GM12873 (cell line): ENCODE data around the gene CCDC12.

Experiments used
- TF ChIP-seq, protein P1 (sequence below): IDR thresholded peaks from 2 replicates; pipeline ENCODE4 v1.5.1; 2012; ENCODE audit warnings: low read depth, mild to moderate bottlenecking, moderate library complexity, low read length, control low read depth; ENCODE audit not compliant: insufficient read depth; ENCODE audit errors: missing control alignments

CCDC12 gene

DNA sequence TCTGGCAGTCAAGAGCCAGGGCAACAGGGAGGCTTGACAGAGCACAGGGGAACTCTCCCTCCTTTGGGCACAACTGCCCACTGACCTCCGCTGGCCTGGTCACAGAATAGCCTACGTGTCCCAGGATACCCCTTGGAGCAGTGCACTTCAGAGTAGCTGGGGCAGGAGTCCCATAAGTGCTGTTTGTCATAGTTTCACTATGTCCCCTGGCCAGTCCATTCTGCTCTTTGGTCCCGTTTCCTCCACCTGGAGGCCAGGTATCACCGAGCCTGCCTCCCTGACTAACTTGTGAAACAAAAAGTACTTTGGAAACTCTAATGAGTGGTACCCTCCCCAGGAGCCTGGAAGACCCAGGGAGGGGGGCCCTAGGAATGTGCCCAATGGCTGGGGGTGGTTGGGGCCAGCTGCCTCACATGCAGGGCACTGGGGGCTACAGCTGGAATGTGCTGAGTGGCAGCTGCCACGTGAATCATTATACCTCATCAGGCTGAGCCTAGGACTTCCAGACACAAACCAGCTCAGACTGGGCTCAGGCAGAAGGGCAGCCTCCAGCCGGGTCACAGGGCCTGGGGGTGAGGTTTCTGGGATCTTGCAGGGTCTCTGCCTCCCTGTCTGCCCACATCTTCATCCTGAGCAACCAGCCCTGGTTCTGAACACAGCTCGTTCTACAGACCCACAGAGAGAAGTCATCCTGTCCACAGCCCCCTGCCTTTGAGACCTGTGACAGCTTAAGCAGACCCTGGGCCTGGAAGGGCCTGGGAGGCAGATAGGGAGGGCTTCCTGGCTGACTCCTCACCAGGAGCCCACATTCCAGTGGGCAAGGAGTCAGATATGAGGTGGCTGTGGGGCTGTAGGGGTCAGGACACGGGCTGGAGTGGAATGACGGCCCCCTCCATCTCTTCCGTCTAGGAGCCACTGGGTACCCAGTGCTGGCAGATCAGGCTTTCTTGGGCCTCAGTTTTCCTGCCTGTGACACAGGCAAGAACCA is 99.9 kb downstream of the CCDC12 start:
- TF ChIP-seq, protein P1, sequence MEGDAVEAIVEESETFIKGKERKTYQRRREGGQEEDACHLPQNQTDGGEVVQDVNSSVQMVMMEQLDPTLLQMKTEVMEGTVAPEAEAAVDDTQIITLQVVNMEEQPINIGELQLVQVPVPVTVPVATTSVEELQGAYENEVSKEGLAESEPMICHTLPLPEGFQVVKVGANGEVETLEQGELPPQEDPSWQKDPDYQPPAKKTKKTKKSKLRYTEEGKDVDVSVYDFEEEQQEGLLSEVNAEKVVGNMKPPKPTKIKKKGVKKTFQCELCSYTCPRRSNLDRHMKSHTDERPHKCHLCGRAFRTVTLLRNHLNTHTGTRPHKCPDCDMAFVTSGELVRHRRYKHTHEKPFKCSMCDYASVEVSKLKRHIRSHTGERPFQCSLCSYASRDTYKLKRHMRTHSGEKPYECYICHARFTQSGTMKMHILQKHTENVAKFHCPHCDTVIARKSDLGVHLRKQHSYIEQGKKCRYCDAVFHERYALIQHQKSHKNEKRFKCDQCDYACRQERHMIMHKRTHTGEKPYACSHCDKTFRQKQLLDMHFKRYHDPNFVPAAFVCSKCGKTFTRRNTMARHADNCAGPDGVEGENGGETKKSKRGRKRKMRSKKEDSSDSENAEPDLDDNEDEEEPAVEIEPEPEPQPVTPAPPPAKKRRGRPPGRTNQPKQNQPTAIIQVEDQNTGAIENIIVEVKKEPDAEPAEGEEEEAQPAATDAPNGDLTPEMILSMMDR, result no peak

DNA sequence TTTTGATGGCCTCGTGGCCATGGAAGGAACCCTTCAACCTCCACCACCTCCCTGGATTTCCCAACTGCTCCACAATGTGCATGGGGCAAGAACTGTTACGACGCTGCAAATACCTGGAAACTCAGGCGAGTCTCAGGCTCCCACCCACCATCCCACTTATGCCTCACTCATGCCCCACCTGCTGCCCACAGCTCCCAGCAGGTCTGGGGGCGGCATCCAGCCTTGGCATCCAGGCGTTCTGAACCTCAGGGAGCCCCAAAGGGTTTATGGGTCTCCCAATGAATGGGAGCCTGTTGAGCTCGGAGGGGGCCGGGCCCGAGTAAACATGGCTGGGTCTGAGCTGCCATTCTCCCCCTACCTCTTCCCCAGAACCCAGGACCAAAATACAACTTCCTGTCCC is 101.0 kb downstream of the CCDC12 start:
- TF ChIP-seq, protein P1, result no peak

DNA sequence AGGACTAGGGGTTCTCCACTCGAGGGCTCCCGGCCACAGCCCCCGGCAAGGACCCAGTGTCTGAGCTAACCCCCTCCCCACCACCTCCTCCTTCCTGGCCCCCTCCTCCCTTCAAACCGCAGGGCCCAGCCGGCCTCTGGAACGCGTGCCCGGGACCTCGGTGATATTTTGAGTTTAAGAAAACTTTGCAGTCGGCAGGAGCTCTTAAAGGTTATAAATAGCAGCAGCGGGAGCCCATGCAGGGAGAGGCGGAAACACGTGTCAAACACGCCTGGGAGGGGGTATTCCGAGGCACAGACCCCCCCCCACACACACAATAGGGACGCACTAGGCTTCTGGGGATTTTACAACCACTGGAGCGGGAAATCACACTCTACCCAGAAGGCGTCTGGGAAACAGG is 102.1 kb downstream of the CCDC12 start:
- TF ChIP-seq, protein P1, result no peak

DNA sequence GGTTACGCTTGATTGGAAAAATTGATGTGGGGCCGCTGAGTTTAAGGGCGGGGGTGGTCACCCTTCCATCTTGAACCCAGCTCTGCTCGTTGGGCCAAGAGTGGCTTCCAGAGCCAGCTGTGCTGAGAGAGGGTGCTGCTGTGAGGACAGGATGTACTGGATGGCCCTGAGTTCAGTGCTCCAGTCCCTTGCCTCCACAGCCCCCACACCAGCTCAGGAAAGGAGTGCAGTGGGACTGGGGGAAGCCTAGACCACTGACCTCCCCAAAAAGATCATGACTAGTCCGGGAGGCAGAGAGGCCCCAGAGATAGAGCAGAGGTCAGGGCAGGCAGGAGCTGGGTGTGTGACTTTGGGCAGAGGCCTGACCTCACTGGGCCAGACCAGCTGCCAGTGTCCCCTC is 103.0 kb downstream of the CCDC12 start:
- TF ChIP-seq, protein P1, result no peak
